ENCODE data around the gene CCNY.

GRCh38 chr10:35388197-35388596 is 51.9 kb downstream of the CCNY start:
- TF ChIP-seq, protein P1, sequence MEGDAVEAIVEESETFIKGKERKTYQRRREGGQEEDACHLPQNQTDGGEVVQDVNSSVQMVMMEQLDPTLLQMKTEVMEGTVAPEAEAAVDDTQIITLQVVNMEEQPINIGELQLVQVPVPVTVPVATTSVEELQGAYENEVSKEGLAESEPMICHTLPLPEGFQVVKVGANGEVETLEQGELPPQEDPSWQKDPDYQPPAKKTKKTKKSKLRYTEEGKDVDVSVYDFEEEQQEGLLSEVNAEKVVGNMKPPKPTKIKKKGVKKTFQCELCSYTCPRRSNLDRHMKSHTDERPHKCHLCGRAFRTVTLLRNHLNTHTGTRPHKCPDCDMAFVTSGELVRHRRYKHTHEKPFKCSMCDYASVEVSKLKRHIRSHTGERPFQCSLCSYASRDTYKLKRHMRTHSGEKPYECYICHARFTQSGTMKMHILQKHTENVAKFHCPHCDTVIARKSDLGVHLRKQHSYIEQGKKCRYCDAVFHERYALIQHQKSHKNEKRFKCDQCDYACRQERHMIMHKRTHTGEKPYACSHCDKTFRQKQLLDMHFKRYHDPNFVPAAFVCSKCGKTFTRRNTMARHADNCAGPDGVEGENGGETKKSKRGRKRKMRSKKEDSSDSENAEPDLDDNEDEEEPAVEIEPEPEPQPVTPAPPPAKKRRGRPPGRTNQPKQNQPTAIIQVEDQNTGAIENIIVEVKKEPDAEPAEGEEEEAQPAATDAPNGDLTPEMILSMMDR (IDR thresholded peaks at IDR 0.05) = no peak
- TF ChIP-seq ZFX (IDR thresholded peaks at IDR 0.05; ENCODE audit: borderline replicate concordance) = no peak
